ENCODE data around the gene STK35.
A peak's percentile ranks its signal among the peaks of the same experiment; 100 is the strongest.

The STK35 gene

GRCh38 chr20:2101057-2101864, at the start of gene STK35:
TSS of gene STK35 (plus strand) at chr20:2101827. CDS start at chr20:2101882, 55 bp downstream.
- no peak for TF ChIP-seq CTCF (IDR thresholded peaks at IDR 0.05)
- no peak for TF ChIP-seq ZFX (IDR thresholded peaks at IDR 0.05; ENCODE audit: borderline replicate concordance)
- H3K27ac ChIP-seq = peak within 1 kb of the TSS; percentile 97

GRCh38 chr20:2051946-2052345, 49.7 kb upstream of the STK35 start:
- no peak for TF ChIP-seq CTCF (IDR thresholded peaks at IDR 0.05)
- no peak for TF ChIP-seq ZFX (IDR thresholded peaks at IDR 0.05; ENCODE audit: borderline replicate concordance)
- H3K27ac ChIP-seq = no peak overlapping the region

- TF ChIP-seq CTCF (IDR thresholded peaks at IDR 0.05) (no peak), ZFX (IDR thresholded peaks at IDR 0.05; ENCODE audit: borderline replicate concordance) (no peak)
- H3K27ac ChIP-seq = no peak overlapping the region
These were observed 48.9 kb upstream of the STK35 start for GRCh38 chr20:2052741-2053140.

- TF ChIP-seq ZFX (IDR thresholded peaks at IDR 0.05; ENCODE audit: borderline replicate concordance) (no peak), CTCF (IDR thresholded peaks at IDR 0.05) (no peak)
- H3K27ac ChIP-seq = no peak overlapping the region
These were observed 48.0 kb upstream of the STK35 start for GRCh38 chr20:2053615-2054014.

GRCh38 chr20:2054911-2055310, 46.7 kb upstream of the STK35 start:
- TF ChIP-seq CTCF (IDR thresholded peaks at IDR 0.05) = no peak
- no peak for TF ChIP-seq ZFX (IDR thresholded peaks at IDR 0.05; ENCODE audit: borderline replicate concordance)
- H3K27ac ChIP-seq = no peak overlapping the region

- no peak for TF ChIP-seq ZFX (IDR thresholded peaks at IDR 0.05; ENCODE audit: borderline replicate concordance)
- TF ChIP-seq CTCF (IDR thresholded peaks at IDR 0.05) = no peak
These were observed 42.2 kb upstream of the STK35 start for GRCh38 chr20:2059411-2059810.

GRCh38 chr20:2065099-2065498, 36.5 kb upstream of the STK35 start:
- H3K27ac ChIP-seq = no peak overlapping the region
- TF ChIP-seq ZFX (IDR thresholded peaks at IDR 0.05; ENCODE audit: borderline replicate concordance) (no peak), CTCF (IDR thresholded peaks at IDR 0.05) (no peak)

More at GRCh38 chr20:2059411-2059810, 42.2 kb upstream of the STK35 start:
- H3K27ac ChIP-seq = no peak overlapping the region
